Activated CD8-positive, alpha-beta memory T cell treated with anti-CD3 and anti-CD28 coated beads, Interleukin-2, amount 50 U/mL, for 24 hours (primary cell): ENCODE measurements around the gene TMLHE.
"Not testable (repeated sequence)": the region's sequence is repeated elsewhere in the genome, so short reads cannot be mapped to it uniquely, and the experiment has no call there.

Experiments
- DNase-seq: peaks from one replicate; pipeline ENCODE4 v3.0.0-alpha.2; 2020; ENCODE audit errors: extremely low read depth

Gene TMLHE, protein sequence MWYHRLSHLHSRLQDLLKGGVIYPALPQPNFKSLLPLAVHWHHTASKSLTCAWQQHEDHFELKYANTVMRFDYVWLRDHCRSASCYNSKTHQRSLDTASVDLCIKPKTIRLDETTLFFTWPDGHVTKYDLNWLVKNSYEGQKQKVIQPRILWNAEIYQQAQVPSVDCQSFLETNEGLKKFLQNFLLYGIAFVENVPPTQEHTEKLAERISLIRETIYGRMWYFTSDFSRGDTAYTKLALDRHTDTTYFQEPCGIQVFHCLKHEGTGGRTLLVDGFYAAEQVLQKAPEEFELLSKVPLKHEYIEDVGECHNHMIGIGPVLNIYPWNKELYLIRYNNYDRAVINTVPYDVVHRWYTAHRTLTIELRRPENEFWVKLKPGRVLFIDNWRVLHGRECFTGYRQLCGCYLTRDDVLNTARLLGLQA

DNA sequence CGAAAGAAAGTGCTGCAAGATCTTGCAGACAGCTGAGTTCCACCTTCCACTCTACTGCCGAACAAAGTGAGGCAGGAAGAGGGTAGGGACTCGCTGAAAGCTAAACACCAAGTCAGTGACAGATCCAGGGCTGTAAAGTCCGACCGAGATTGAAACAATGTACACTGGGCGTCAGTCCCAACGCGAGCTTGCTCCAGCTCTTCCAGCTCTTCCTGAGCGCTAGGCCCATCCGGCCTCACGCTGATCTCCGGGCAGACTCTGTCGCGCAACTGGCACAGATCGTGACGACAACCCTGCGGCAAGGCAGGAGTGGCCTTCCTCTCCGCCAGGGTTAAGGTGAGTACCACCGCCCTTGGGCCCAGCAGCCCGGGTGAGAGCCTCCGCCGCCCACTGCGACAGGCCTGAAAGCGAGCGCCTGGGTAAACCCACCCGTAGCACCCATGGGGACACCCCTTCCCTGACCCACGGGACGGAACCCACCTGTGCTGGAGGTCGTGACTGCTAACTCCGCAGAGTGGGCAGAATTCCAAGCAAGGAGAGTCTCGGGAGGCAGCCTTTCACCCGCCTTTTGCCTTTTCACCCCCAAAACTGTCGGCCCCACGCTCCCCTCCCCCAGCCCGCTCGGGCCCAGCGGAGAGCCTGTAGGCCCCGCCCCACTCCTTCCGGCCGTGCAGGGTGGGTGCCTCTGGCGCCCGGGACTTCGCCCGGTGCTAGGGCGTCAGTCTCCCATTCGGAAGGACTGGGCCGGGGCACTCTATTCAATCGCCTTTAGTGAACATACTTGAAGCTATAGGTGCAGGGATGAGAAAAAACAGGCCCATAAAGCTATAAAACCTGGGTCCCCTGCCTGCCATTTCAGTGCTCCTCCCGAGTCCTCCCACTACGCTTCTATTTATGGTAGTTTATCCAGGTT lies at the start of gene TMLHE, which contains the start of gene SPRY3:
Gene TMLHE (minus strand): TSS at position 641 of the 913 bp plus-strand sequence. CDS start 67,676 bp downstream, outside the sequence.
Gene SPRY3 (plus strand): TSS at position 275 of the 913 bp plus-strand sequence.
- DNase-seq = peak; percentile 21

DNA sequence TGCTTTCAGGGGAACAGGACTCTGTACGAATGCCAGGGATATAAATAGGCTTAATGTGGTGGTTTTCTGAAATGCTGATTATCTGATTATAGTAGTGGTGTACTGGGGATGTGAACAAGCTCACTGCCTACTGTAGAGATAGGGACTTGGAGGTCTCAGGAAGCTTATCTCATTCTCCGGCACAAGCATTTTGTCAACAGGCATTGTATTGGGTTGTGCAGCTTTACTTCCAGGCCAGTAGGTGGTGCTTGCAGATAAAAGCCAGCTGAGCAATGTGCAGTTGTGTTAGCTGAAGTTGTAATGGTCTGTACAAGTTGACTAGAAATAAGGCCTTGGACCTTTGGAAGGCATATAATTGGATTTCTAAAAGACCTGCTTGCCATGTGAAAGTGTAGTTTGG lies 49.5 kb upstream of the TMLHE start:
- no peak for DNase-seq

DNA sequence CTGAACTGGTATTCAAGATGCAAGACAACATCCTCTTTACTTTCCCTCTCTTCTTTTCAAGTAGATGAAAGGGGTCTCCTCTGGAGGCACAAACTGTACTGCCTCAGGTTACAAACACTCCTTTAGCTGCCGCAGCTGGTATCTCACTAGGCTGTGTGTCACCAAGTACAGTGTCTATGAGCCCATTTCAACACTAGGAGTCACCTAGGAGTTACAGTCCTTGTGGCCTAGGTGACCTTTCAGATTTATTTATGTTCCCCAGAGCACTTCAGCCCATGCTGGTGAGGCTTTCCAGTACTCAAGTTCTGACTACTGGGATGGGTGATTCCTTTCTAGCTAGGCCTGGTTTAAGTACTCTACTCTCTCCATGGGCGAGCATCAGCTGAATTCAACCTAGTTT lies 32.4 kb upstream of the TMLHE start:
- DNase-seq = no peak

DNA sequence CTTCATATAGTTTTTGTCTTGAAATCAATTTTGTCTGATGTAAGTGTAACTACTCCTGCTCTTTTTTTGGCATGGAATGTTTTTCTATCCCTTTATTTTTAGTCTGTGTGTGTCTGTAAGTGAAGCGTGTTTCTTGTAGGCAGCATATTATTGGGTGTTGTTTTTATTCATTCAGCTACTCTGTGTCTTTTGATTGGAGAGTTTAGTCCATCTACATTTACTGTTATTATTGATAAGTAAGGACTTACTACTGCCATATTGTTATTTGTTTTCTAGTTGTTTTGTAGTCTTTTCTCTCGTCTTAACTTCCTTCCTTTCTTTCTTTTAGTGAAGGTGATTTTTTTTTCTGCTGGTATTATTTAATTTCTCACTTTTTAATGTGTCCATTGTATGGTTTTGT lies 30.5 kb upstream of the TMLHE start:
- no peak for DNase-seq

DNA sequence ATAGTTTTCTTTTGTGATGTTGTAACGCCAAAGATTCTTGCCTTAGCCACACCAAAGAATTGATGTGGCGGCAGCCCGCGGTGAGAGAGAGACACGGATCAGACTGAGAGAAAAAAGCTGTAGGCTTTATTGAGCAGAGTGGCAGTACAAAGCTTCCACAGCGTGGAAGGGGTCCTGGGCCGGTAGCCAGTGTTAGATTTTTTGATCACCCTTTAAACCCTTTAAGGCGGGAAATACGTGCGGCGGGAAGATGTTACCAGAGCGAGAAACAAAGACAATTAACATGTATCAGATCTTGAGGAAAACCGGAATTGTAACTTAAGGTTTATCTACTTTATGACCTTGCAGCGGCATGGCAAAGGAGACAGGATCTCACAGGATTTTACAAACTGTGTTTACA lies 28.6 kb upstream of the TMLHE start:
- DNase-seq = not testable (repeated sequence)

DNA sequence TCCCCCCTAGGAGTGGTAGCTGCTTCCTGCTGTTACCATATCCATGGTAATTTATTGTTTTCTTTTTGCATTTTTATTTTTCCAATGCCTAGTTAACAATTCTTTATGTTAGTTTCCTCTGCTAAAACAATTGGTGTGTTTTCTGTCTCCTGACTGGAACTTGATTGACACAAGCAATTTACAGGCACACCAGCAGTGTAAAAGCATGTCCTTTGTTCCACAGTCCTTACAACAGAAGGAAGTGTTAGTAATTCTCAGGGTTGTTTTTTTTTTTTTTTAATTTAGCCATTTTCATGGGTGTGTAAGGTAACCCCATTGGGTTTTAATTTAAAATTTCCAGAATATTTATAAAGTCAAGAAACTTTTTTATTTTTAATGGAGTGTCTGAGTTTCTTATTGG lies 25.0 kb upstream of the TMLHE start:
- DNase-seq = no peak

DNA sequence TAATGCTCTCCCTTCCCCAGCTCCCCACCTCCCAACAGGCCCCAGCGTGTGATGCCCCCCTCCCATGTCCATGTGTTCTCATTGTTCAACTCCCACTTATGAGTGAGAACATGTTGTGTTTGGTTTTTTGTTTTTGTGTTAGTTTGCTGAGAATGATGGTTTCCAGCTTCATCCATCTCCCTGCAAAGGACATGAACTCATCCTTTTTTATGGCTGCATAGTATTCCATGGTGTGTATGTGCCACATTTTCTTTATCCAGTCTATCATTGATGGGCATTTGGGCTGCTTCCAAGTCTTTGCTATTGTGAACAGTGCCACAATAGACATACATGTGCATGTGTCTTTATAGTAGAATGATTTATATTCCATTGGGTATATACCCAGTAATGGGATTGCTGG lies 22.3 kb upstream of the TMLHE start:
- not testable (repeated sequence) for DNase-seq

DNA sequence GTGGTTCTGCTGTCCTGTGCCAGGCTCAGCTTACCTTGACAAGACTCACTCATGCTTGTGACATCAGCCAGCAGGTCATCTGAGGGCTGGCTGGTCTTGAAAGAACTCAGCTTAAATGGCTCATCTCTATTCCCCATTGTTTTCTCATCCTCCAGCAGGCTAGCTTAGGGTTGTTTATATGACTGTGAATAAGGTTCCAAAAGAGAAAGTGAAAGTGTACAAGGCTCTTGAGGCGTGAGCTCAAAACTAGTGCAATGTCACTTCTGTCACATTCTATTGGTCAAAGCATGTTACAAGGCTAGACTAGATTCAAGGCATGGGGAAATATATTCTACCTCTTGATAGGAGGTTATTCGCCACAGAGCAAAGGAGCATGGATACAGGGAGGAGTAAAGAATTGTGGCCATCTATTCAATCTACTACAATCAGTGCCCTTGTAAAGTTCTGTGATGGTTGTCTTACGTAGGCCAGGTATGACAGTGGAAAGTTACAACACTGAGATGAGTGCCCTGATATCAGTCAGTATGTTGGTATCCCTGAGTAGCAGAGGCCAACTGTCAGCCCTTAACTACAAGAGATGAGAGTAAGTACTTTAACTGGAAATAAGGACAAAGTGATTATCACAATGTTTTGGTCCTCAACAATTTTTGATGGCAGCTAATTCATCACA lies 19.8 kb upstream of the TMLHE start:
- no peak for DNase-seq

DNA sequence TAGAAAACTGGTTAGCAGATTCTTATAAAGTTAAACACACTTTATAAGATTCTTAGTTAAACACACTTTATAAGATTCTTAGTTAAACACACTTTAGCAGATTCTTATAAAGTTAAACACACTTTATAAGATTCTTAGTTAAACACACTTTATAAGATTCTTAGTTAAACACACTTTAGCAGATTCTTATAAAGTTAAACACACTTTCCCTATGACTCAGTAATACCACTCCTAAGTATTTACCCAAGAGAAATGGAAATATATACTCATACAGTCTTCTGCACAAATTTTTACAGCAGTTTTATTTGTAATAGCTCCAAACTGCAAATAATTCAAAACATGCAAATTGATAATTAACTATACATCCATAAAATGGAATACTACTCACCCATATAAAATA lies 7.4 kb upstream of the TMLHE start:
- DNase-seq = not testable (repeated sequence)

DNA sequence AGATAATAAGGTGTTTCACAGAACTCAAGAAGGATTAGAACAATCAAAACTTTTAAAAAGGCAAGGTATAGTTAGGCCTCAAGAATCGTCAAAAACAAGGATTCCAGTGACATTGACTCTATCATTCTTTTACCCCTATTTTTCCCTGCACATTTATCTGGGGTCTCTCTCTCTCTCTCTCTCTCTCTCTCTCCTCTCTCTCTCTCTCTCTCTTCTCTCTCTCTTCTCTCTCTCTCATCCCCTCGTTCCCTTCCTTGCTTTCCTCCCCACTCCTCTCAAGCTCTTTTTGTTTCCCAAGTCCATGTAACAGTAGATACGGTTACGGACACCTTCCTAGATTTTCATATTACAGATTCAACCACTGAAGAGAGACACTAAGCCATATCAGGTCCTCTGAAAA lies 3.2 kb upstream of the TMLHE start:
- DNase-seq = no peak

DNA sequence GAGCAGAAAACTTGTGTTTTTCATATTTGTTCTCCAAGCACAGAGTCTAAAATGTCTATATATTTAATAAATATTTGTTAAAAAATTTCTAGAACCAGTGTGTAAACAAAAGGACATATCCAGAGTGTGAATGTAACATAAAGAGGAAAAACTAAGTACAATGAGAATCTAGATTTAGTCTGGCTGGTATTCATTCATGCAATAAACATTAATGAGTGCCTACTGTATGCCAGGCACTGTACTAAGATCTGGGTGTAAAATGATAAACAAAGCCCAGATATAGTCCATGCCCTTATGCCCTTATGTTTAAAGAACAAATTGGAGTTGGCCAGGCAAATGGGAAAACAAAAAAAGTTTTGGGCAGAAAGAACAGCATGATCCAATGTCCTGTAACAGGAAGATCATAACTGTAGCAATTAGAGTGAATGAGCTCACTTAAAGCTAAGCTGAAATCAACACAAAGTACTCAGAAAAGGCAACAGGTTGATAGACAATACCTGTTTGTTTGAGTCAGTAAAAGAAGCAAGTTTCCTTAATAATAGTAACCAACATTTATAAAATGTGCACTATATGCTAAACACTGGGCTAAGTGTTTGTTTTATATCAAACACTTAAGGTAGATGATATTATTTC lies 1.3 kb upstream of the TMLHE start:
- no peak for DNase-seq

DNA sequence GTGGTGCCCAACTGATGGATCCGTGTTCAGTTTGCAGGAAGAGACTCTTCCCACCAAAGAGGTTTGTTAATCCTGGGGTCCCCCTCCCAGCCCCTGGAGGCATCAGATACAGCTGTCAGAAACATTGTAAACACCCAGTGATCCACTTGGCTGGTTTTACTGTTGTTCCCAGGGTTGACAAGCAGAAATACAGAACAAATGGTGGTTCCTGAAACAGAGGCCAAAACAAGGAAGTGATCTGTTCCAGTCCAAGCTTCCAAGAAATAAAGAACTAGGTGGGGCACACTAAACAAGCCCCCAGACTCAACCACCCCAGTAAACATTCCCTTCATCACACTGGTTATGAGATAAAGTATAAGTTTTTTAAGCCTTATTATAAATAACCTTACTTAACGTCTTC lies 1.4 kb downstream of the TMLHE start:
- no peak for DNase-seq

DNA sequence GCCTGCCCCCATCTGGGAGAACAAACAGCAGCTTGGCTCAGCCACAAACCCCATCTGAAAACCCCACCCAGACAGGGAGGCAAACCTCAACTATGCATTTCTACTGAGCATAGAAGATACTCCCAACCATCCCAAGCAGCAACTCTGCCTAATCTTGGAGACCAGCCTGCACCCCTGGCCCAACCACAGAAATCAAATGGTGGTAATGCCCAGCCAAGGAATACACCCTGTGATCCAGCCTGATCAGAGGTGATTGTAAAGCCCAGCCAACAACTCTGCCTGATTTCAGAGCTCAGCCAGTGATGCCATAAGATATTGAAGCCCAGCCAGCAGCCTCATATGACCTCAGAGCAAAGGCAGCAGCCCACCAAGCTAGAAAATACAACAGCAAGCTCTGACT lies 19.8 kb downstream of the TMLHE start:
- no peak for DNase-seq

DNA sequence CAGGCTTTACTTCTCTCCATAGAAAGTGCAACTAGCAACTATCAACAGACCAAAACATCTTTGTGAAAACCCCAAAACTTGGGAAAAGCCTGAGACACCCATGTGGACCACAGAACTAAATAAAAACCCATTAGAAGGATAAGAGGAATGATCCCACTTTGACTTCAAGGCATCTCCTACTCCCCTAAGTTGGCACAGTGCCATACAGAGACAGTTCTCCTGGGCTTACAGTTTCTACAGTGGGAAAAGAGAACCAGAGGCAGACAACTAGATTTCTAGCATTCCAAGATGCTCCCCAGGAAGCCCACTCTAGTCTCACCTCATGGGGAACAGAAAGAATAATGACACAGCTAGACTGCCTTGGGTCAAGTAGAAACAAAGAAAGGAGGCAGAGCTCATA lies 20.4 kb downstream of the TMLHE start:
- DNase-seq = no peak

DNA sequence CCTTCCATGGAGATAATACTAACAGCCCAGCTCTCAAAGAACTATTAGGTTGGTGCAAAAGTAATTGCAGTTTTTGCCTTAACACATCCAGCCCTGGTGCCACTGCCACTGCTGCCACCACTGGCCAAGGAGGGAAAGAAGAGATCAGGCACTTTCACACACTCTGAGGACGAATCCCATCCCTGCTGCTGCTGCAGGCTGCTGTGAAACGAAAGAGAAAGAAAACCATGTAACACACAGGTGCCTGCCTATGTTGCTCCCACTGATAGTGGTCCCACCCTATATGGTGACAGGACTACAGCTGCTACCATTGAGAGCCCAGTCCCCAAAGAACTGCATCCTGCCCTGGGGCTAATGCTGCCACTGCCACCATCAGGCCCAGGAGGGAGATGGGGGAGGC lies 35.1 kb downstream of the TMLHE start:
- no peak for DNase-seq

DNA sequence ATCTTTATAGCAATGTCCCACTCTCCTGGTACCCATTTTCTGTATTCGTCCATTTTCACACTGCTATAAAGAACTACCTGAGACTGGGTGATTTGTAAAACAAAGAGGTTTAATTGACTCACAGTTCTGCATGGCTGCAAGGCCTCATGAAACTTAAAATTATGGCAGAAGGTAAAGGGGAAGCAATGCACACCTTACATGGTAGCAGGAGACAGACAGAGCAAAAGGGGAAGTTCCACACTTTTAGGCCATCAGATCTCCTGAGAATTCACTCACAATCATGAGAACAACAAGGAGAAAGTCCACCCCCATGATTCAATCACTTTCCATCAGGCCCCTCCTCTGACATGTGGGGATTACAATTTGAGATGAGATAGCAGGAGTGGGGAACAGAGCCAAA lies 49.7 kb downstream of the TMLHE start:
- DNase-seq = no peak

DNA sequence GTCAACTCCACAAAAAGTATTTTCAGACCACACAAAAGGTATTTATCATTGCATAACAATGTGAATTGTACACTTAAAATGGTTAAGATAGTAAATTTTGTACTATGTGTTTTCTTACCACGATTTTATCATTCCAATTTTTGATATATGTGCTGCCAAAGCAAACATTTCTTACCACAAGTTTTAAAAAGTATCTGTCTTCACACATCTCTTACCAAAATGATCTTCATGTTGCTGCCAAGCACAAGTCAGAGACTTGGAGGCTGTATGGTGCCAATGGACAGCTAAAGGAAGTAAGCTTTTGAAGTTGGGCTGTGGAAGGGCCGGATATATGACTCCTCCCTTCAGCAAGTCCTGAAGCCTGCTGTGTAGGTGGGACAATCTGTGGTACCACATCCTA lies 67.9 kb downstream of the TMLHE start:
- no peak for DNase-seq

DNA sequence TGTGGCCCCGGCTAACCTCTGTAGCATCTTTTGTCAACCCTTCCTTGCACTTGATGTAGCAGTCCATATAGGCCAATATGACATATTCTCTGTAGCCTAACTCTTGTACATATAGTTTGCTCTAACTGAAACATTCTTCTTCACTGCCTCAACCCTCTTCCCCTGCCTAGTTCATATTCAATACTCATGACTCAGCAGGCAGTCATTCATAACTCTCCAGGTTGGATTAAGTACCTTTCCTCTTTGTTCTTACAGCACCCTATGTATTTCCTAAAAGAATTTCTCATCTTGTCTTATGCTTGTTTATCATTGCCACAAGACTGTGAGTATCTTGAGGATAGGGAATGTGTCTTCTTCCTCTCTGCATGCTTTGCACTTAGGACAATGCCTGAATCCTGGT lies 76.9 kb downstream of the TMLHE start:
- no peak for DNase-seq

DNA sequence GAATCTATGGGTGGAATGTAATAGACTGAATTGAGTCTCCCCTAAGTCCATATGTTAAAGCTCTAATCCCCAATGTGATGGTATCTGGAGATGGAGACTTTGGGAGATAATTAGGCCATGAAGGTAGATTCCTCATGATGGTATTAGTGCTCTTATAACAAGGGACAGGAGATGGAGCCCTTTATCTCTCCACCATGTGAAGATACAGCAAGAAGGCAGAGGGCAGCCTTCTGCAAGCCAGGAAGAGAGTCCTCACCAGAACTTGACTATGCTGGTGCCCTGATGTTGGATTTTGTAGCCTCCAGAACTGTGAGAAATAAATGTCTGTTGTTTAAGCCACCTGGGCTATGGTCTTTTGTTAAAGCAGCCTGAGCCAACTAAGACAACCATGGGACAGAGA lies 78.0 kb downstream of the TMLHE start:
- DNase-seq = no peak

DNA sequence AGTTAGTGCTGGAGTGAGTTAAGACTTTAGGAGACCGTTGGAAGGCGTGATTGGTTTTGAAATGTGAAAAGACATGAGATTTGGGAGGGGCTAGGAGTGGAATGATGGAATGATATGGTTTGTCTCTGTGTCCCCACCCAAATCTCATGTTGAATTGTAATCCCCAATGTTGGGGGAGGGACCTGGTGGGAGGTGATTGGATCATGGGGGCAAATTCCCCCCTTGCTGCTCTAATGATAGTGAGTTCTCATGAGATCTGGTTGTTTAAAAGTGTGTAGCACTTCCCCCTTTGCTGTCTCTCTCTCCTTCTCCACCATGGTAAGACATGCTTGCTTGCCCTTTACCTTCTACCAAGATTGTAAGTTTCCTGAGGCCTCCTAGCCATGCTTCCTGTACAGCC lies 85.7 kb downstream of the TMLHE start:
- DNase-seq = not testable (repeated sequence)

DNA sequence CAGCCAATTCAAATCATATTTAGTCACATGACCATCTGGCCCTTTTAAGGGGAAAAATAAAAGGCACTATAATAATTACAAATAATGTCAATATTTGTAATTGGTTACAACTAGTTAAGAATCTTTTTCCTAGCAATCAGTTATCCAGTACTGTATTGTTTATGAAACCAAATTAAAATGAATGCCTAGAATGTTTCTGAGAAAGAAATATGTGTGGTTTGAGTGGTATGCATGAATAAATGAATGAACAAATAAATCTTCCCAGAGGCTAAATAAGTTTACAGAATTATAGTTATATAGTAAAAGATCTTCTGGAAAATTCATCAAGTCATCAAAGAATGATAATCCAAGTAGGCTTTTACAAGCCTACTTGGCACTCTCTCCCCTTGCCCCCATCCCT lies 98.5 kb downstream of the TMLHE start:
- DNase-seq = no peak

DNA sequence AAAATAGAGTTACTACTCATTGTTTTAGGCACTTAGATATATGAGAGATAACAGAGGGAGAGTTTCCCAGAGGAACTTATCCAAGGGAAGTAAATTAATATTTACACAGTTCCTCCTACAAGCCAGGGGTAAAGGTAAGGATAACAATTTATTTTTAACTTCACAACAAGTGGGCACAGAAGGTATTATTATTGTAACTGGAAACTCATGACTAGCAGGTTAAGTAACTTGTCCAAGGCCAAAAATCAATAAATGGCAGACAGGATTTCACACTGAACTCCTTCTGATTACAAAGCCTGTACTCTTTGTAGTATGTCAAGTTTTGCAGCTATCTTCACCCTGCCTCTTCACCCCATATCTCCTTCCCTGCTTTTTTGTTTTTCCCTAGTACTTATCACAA lies 107.5 kb downstream of the TMLHE start:
- no peak for DNase-seq
